Neuronal stem cell (in vitro differentiated cells): ENCODE measurements around the gene SULT1C2.

Source experiments
- DNase-seq: peaks from one replicate; pipeline ENCODE4 v3.0.0-alpha.2; 2013; ENCODE audit warnings: low spot score
- H2AFZ ChIP-seq: one replicate; pipeline ENCODE4 v1.6.1; 2013; ENCODE audit warnings: mild to moderate bottlenecking, low read length, inconsistent platforms
- H2AK5ac ChIP-seq: 2 replicates; pipeline ENCODE4 v1.6.1; 2013; ENCODE audit warnings: low read depth, mild to moderate bottlenecking, inconsistent platforms, low read length, moderate library complexity, mixed read lengths
- H2BK120ac ChIP-seq: 2 replicates; pipeline ENCODE4 v1.6.1; 2013; ENCODE audit warnings: low read depth, mild to moderate bottlenecking, inconsistent platforms, low read length, moderate library complexity, mixed read lengths
- H2BK12ac ChIP-seq: one replicate; pipeline ENCODE4 v1.6.1; 2013; ENCODE audit warnings: low read length, inconsistent platforms
- H2BK15ac ChIP-seq: 2 replicates; pipeline ENCODE4 v1.6.1; 2013; ENCODE audit warnings: mild to moderate bottlenecking, low read length, inconsistent platforms, mixed read lengths
- H2BK5ac ChIP-seq: one replicate; pipeline ENCODE4 v1.6.1; 2013; ENCODE audit warnings: inconsistent platforms, mild to moderate bottlenecking, low read length, moderate library complexity
- H3K14ac ChIP-seq: one replicate; pipeline ENCODE4 v1.6.1; 2013; ENCODE audit warnings: low read length, inconsistent platforms
- H3K18ac ChIP-seq: 2 replicates; pipeline ENCODE4 v1.6.1; 2013; ENCODE audit warnings: low read length, inconsistent platforms
- H3K23ac ChIP-seq: 2 replicates; pipeline ENCODE4 v1.6.1; 2013; ENCODE audit warnings: low read depth, mild to moderate bottlenecking, mixed read lengths, low read length, inconsistent platforms; ENCODE audit not compliant: poor library complexity
- H3K27ac ChIP-seq: replicated peaks from 3 replicates; pipeline ENCODE4 v1.5.1; 2013; ENCODE audit warnings: low read length, inconsistent platforms
- H3K27me3 ChIP-seq, 3 experiments: 2 replicates each; pipeline ENCODE4 v1.6.1; 2013; ENCODE audit warnings: low read length in 3 of 3, mild to moderate bottlenecking in 2 of 3, inconsistent platforms in 1 of 3, low read depth in 1 of 3, mixed read lengths in 1 of 3, moderate library complexity in 1 of 3; ENCODE audit not compliant: control insufficient read depth in 3 of 3, insufficient read depth in 3 of 3
- H3K36me3 ChIP-seq, 2 donors: replicated peaks in 1 of 2; 2 replicates each; pipeline ENCODE4 v1.6.1; 2013; ENCODE audit warnings: low read length in 2 of 2; ENCODE audit not compliant: control insufficient read depth in 2 of 2, insufficient read depth in 2 of 2
- H3K4ac ChIP-seq: 2 replicates; pipeline ENCODE4 v1.6.1; 2013; ENCODE audit warnings: inconsistent platforms, mild to moderate bottlenecking, low read length, moderate library complexity
- H3K4me1 ChIP-seq, 2 donors: 1 replicate in 1 of 2; 2 replicates in 1 of 2; pipeline ENCODE4 v1.6.1; 2013; ENCODE audit warnings: low read length in 2 of 2, low read depth in 1 of 2; ENCODE audit not compliant: control insufficient read depth in 2 of 2, insufficient read depth in 1 of 2
- H3K4me2 ChIP-seq: one replicate; pipeline ENCODE4 v1.6.1; 2013; ENCODE audit warnings: mild to moderate bottlenecking, low read length, inconsistent platforms; ENCODE audit not compliant: insufficient read depth, poor library complexity, severe bottlenecking
- H3K4me3 ChIP-seq, 2 donors: 2 replicates each; pipeline ENCODE4 v1.5.1; 2013; ENCODE audit warnings: low read length in 2 of 2, mild to moderate bottlenecking in 2 of 2, inconsistent platforms in 1 of 2, moderate library complexity in 1 of 2
- H3K79me1 ChIP-seq: one replicate; pipeline ENCODE4 v1.6.1; 2013; ENCODE audit warnings: low read depth, mild to moderate bottlenecking, inconsistent platforms, low read length, moderate library complexity
- H3K9ac ChIP-seq: one replicate; pipeline ENCODE4 v1.6.1; 2013; ENCODE audit warnings: mild to moderate bottlenecking, low read depth, low read length, inconsistent platforms; ENCODE audit not compliant: poor library complexity
- H3K9me3 ChIP-seq, 2 donors: replicated peaks in 1 of 2; 2 replicates each; pipeline versions ENCODE3 to v1.6.1; 2013; ENCODE audit warnings: low read length in 2 of 2, mild to moderate bottlenecking in 2 of 2, inconsistent platforms in 1 of 2, low read depth in 1 of 2, mixed read lengths in 1 of 2, moderate library complexity in 1 of 2; ENCODE audit not compliant: control insufficient read depth in 2 of 2, insufficient read depth in 1 of 2
- H4K8ac ChIP-seq: one replicate; pipeline ENCODE4 v1.6.1; 2013; ENCODE audit warnings: low read depth, mild to moderate bottlenecking, inconsistent platforms, low read length, moderate library complexity
- H4K91ac ChIP-seq: one replicate; pipeline ENCODE4 v1.6.1; 2013; ENCODE audit warnings: low read length, low read depth, mild to moderate bottlenecking, inconsistent platforms; ENCODE audit not compliant: poor library complexity
- WGBS, 2 donors: extraction: QIAGEN DNeasy Blood & Tissue Kit; methylation state at CpG; one replicate each; pipeline ENCODE4 v1.1.7; 2013; ENCODE audit warnings: missing lambda C conversion rate in 2 of 2, mixed read lengths in 1 of 2; ENCODE audit not compliant: insufficient read length in 2 of 2, insufficient replicate concordance in 1 of 2; ENCODE audit errors: extremely low coverage in 2 of 2; 5-methylcytosine and 5-hydroxymethylcytosine counted together

Gene SULT1C2

DNA sequence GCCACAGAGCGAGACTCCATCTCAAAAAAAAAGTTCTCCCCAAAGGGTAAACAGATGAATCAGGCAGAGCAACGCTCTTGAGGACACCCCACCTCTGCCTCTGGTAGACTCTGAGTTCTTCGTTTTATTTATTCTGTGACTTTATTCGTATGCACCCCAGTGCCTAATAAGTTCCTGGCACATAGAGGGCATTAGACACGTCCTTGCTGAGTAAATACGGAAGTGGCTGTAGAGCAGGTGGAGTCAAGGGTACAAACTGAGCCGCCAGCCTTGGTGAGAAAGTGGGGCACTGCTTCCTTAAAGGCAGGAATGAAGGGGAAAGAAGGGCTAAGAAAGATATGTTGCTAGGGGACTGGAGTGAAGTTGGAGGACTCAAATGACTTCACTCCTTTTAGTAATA, 12.9 kb downstream of the SULT1C2 start:
- Histone ChIP-seq H2BK12ac (no peak overlapping the region), H2BK120ac (no peak overlapping the region), H3K14ac (no peak overlapping the region), H3K4ac (no peak overlapping the region), H3K4me2 (no peak overlapping the region), H3K36me3 (no peaks in the 10 kb centered on the region), H3K18ac (no peak overlapping the region), H3K27me3 (no peaks in the 10 kb centered on the region), H2BK15ac (no peak overlapping the region), H3K4me3 (no peak overlapping the region), H2AFZ (no peak overlapping the region), H3K23ac (no peak overlapping the region), H2BK5ac (no peak overlapping the region), H3K9me3 (no peaks in the 10 kb centered on the region), H3K27ac (no peak overlapping the region), H4K91ac (no peak overlapping the region), H2AK5ac (no peak overlapping the region), H4K8ac (no peak overlapping the region), H3K79me1 (no peaks in the 10 kb centered on the region), H3K4me1 (no peaks in the 10 kb centered on the region), H3K9ac (no peak overlapping the region)
- no CpG with 5 or more reads among the region's 7 CpGs for WGBS, 2 donors
- DNase-seq: no peak

DNA sequence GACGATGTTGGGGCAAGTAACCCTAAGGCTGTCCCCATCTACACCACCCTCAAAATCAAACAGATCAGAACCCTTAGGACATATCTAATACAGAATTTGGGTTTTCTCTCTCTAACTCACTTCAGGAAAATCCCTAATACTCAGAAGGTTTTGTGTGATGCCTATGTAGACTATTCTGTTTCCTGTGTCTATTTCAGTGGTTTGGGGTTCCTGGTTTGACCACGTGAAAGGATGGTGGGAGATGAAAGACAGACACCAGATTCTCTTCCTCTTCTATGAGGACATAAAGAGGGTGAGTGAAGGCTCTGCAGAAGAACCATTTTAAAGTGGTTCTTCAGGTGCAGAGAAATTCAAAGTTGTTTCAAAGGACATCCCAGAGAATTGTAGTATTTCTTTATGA, 16.3 kb downstream of the SULT1C2 start:
- no peak overlapping the region for H3K4me3 ChIP-seq
- H3K27me3 ChIP-seq: no peaks in the 10 kb centered on the region
- H3K4me1 ChIP-seq: no peaks in the 10 kb centered on the region
- no peak overlapping the region for H3K23ac ChIP-seq
- no peak overlapping the region for H3K27ac ChIP-seq
- H2BK12ac ChIP-seq: no peak overlapping the region
- no peak overlapping the region for H2BK5ac ChIP-seq
- no peak overlapping the region for H3K14ac ChIP-seq
- no peak overlapping the region for H2AK5ac ChIP-seq
- no peak overlapping the region for H3K9ac ChIP-seq
- no peaks in the 10 kb centered on the region for H3K9me3 ChIP-seq
- H3K18ac ChIP-seq: no peak overlapping the region
- H4K91ac ChIP-seq: no peak overlapping the region
- DNase-seq: no peak
- H4K8ac ChIP-seq: no peak overlapping the region
- no peaks in the 10 kb centered on the region for H3K79me1 ChIP-seq
- H2AFZ ChIP-seq: no peak overlapping the region
- no peak overlapping the region for H3K4ac ChIP-seq
- no peaks in the 10 kb centered on the region for H3K36me3 ChIP-seq
- H2BK120ac ChIP-seq: no peak overlapping the region
- H2BK15ac ChIP-seq: no peak overlapping the region
- no CpG with 5 or more reads among the region's 2 CpGs for WGBS, 2 donors
- no peak overlapping the region for H3K4me2 ChIP-seq

DNA sequence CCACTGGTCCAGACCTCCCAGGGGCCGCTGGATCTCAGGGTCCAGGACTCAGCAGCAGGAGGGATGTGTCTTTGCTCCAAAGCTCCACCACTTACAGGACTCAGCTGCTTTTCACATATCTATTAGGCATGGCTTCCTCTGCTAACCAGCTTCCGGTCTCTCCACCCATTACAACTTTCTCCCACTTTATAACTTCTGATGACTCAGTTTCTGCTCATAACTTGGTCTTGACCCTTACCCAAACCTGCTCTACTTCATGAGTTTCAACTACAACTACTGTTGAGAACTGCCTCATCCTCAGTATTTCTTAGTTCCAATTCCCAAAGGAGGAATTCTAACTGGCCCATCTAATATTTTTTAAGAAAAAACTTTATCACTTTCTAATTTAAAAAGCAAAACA, 17.2 kb downstream of the SULT1C2 start:
- Histone ChIP-seq H3K79me1 (no peaks in the 10 kb centered on the region), H3K4me3 (no peak overlapping the region), H2BK120ac (no peak overlapping the region), H3K18ac (no peak overlapping the region), H3K9ac (no peak overlapping the region), H2AFZ (no peak overlapping the region), H4K8ac (no peak overlapping the region), H3K27ac (no peak overlapping the region), H2BK12ac (no peak overlapping the region), H4K91ac (no peak overlapping the region), H2AK5ac (no peak overlapping the region), H3K23ac (no peak overlapping the region), H3K36me3 (no peaks in the 10 kb centered on the region), H2BK15ac (no peak overlapping the region), H3K4me2 (no peak overlapping the region), H3K14ac (no peak overlapping the region), H3K4me1 (no peaks in the 10 kb centered on the region), H2BK5ac (no peak overlapping the region), H3K27me3 (no peaks in the 10 kb centered on the region), H3K9me3 (no peaks in the 10 kb centered on the region), H3K4ac (no peak overlapping the region)
- DNase-seq: no peak
- whole genome bisulfite sequencing, 2 donors: no CpG with 5 or more reads among the region's 2 CpGs

DNA sequence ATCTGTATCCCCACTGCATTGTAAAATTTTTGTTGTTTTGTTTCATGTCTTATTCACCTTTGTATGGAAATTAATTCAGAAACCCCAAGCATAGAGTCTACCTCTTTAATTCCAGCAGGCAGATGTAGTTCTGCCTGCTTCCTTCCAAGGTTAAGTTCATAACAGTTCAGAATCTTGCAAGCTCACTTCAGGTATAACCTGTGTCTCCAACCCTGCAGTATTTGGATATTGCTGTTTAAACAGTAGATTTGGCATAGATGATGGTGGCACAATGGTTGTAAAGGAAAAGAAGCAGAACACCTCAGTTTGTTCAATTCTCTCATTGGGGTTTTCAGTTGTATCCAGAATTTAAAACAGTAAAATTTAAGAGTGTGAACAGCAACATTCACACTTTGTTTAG, 21.2 kb downstream of the SULT1C2 start:
- Histone ChIP-seq H4K91ac (no peak overlapping the region), H2BK120ac (no peak overlapping the region), H4K8ac (no peak overlapping the region), H2AFZ (no peak overlapping the region), H2BK15ac (no peak overlapping the region), H3K18ac (no peak overlapping the region), H2BK12ac (no peak overlapping the region), H3K14ac (no peak overlapping the region), H3K4ac (no peak overlapping the region), H3K4me2 (no peak overlapping the region), H3K36me3 (no peaks in the 10 kb centered on the region), H3K23ac (no peak overlapping the region), H3K27ac (no peak overlapping the region), H3K79me1 (no peaks in the 10 kb centered on the region), H2AK5ac (no peak overlapping the region), H3K9ac (no peak overlapping the region), H3K4me1 (peaks cover under 1 to 1% of the 10 kb centered on the region in 2 donors), H2BK5ac (no peak overlapping the region), H3K4me3 (no peak overlapping the region), H3K27me3 (no peaks in the 10 kb centered on the region), H3K9me3 (no peaks in the 10 kb centered on the region)
- no peak for DNase-seq
